VCaP (cell line): ENCODE results near the gene CCL21.
"Not testable (repeated sequence)": the region's sequence is repeated elsewhere in the genome, so short reads cannot be mapped to it uniquely, and the experiment has no call there.

ENCODE experiments used
- H3K27ac ChIP-seq: fragments of 450-650 bp; 2 replicates; pipeline ENCODE4 v1.5.1; 2017
- TF ChIP-seq, protein P1 (sequence below): fragments of 450-650 bp; conservative IDR thresholded peaks from 2 replicates; pipeline ENCODE4 v1.5.1; 2017; ENCODE audit warnings: mild to moderate bottlenecking, moderate library complexity

Gene CCL21, protein sequence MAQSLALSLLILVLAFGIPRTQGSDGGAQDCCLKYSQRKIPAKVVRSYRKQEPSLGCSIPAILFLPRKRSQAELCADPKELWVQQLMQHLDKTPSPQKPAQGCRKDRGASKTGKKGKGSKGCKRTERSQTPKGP

GRCh38 chr9:34710023-34710422 is at the start of gene CCL21:
Gene CCL21, minus strand, starts transcription at chr9:34710136. Its CDS starts 70 bp downstream, at chr9:34710066.
- H3K27ac ChIP-seq: no peak within 1 kb of the TSS
- TF ChIP-seq, protein P1, sequence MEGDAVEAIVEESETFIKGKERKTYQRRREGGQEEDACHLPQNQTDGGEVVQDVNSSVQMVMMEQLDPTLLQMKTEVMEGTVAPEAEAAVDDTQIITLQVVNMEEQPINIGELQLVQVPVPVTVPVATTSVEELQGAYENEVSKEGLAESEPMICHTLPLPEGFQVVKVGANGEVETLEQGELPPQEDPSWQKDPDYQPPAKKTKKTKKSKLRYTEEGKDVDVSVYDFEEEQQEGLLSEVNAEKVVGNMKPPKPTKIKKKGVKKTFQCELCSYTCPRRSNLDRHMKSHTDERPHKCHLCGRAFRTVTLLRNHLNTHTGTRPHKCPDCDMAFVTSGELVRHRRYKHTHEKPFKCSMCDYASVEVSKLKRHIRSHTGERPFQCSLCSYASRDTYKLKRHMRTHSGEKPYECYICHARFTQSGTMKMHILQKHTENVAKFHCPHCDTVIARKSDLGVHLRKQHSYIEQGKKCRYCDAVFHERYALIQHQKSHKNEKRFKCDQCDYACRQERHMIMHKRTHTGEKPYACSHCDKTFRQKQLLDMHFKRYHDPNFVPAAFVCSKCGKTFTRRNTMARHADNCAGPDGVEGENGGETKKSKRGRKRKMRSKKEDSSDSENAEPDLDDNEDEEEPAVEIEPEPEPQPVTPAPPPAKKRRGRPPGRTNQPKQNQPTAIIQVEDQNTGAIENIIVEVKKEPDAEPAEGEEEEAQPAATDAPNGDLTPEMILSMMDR: no peak

DNA sequence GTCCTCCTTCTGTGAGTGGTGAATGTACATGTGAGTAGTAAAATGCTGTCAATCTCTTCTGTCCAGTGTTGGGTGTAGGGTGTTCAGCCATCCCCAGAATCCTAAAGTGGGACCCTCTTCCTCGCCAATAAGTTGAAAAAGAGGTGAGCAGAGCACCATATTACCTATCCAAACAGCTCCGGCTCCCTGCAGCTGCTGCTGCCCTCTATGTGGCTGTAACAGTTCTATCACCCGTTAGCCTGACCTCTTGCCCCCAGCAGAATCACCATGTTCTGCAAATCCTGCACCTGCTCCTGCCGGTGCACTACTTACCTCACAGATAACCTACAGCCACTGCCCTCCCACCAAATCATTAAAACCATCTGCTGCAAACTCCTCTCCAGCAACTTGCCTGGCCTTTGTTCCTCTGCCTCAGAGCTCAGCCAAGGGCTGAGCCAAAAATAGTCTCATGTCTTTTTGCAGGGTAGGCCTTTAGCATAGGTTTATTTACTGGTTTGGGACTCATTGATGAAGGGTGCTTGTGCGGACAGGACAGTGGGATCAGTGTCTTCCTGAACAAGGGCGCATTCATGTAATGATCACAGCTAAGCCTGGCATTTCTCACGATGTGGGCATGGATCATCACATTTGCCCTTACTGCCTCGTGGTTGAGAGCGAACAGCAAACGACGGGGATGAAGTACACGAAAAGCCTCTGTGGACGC is 49.6 kb upstream of the CCL21 start:
- no peak overlapping the region for H3K27ac ChIP-seq
- TF ChIP-seq, protein P1: no peak

DNA sequence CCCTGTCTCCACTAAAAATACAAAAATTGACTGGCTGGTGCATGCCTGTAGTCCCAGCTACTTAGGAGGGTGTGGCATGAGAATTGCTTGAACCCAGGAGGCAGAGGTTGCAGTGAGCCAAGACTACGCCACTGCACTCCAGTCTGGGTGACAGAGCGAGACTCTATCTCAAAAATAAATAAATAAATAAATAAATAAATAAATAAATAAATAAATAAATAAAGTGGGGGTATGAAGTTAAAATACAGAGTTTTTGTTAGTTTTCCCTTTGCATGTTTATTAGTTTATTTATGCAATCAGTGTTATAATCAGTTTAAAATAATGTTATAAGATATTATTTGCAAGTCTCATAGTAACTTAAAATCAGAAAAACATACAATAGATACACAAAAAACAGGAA is 40.4 kb upstream of the CCL21 start:
- not testable (repeated sequence) for H3K27ac ChIP-seq

DNA sequence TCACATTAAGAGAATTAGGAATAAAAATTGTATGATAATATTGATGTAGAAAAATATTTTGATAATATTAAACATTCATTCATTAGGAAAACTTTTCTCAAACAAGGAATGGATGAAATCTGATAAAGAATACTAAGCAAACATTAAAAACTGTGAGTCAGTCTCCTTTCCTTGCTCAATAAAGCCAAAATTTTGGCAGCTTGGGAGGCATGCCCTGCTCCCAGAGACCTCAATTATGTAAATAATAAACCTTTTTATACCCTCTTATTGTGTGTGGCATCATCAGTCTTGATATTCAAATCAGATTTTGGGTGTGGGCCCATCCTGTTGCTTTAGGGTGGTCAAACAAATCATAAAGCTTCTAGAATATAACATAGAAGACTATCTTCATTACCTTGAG is 36.6 kb upstream of the CCL21 start:
- TF ChIP-seq, protein P1: no peak
- H3K27ac ChIP-seq: peak overlapping the region; percentile 50

GRCh38 chr9:34744295-34745221 is 34.6 kb upstream of the CCL21 start:
- H3K27ac ChIP-seq: no peak overlapping the region
- TF ChIP-seq, protein P1: no peak

- TF ChIP-seq, protein P1: no peak
- no peak overlapping the region; the same call in 1 of the 2 replicates for H3K27ac ChIP-seq
These were observed 32.8 kb upstream of the CCL21 start for GRCh38 chr9:34742710-34743109.

DNA sequence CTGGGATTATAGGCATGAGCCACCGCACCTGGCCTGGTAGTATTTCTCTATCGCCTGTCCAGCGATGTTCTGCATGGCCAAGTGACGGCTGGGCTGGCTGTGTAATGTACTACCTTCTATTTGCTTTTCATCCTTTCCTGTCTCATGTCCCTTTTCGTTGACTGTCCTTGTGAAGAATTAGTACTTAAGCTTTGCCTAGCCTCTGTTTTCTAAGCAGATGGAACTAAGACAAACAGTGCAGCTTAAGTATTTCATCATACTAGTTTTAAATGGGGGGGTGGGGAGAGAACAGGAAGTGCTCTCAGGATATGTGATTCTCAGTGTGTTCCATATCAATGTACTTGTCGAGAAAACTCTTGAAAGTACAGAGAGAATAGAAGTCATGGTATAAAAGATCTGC is 31.7 kb upstream of the CCL21 start:
- TF ChIP-seq, protein P1: no peak

DNA sequence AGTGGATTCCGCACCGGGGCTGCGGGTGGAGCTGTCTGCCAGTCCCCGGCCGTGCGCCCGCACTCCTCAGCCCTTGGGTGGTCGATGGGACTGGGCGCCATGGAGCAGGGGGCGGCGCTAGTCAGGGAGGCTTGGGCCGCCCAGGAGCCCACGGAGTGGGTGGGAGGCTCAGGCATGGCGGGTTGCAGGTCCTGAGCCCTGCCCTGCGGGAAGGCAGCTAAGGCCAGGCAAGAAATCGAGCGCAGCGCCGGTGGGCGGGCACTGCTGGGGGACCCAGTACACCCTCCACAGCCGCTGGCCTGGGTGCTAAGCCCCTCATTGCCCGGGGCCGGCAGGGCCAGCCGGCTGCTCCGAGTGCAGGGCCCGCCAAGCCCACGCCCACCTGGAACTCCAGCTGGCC is 30.2 kb upstream of the CCL21 start:
- H3K27ac ChIP-seq: not testable (repeated sequence)

More for the DNA sequence above, 31.7 kb upstream of the CCL21 start:
- peak overlapping the region; percentile 71 for H3K27ac ChIP-seq
